Gastrocnemius medialis (tissue), 4 donors: ENCODE data around the gene ME3.

ENCODE experiments used
- CTCF ChIP-seq, 5 experiments: fragments of 450-650 bp in 3 of 5; fragments of 200-600 bp in 2 of 5; sonication (generic) in 2 of 5; IDR thresholded peaks in 4 of 5; conservative IDR thresholded peaks in 1 of 5; 1 replicate in 4 of 5; 2 replicates in 1 of 5; pipeline ENCODE4 v1.5.1; 2016 to 2019; ENCODE audit warnings: antibody characterized with exemption in 5 of 5, mild to moderate bottlenecking in 3 of 5, moderate library complexity in 3 of 5
- POLR2A ChIP-seq, 2 donors: fragments of 450-650 bp; IDR thresholded peaks; one replicate each; pipeline ENCODE4 v1.6.1; 2017; ENCODE audit warnings: antibody characterized with exemption in 2 of 2, mild to moderate bottlenecking in 2 of 2, moderate library complexity in 2 of 2

GRCh38 chr11:86511086-86511551, 161.3 kb downstream of the ME3 start:
- no peak for TF ChIP-seq CTCF (IDR thresholded peaks at IDR 0.05 in 4 of 5, conservative IDR thresholded peaks at IDR 0.05 in 1 of 5)
- no peak for TF ChIP-seq POLR2A (IDR thresholded peaks at IDR 0.05)
